T-cell (primary cell): ENCODE measurements around the gene SLIT3. TPM values are rescaled to one million over a fixed set of nuclear protein-coding genes. Genes with fewer than 3 reads are reported as not detected.
A peak's percentile ranks its signal among the peaks of the same experiment; 100 is the strongest.

ENCODE experiments used
- ATAC-seq, 4 experiments: fragments of 200-7000 bp in 3 of 4; fragments of 150-1000 bp in 1 of 4; cut with Tn5 transposase; replicated peaks in 1 of 4; 1 replicate in 3 of 4; 2 replicates in 1 of 4; pipeline ENCODE4 v1.10.0; 2021; ENCODE audit warnings: moderate library complexity in 3 of 4, mild to moderate bottlenecking in 2 of 4, moderate number of reproducible peaks in 1 of 4
- CTCF ChIA-PET, 2 donors: fragments of 300-600 bp; sonication (Branson Sonifier 250); formaldehyde crosslinking; loops; one replicate each; lab custom pipeline; 2022; ENCODE audit warnings: antibody characterized with exemption in 2 of 2; lab: Charles Lee
- POLR2A ChIA-PET, 2 donors: fragments of 300-600 bp; sonication (Branson Sonifier 250); formaldehyde crosslinking; loops; one replicate each; lab custom pipeline; 2022; ENCODE audit warnings: antibody characterized with exemption in 2 of 2; lab: Charles Lee
- DNase-seq, 35 experiments: peaks; one replicate each; pipeline versions ENCODE4 v3.0.0 to v3.0.0-alpha.2; 2013 to 2023
- H3K27ac ChIP-seq: one replicate; pipeline ENCODE4 v1.5.1; 2013; ENCODE audit warnings: low read length
- H3K27me3 ChIP-seq, 2 experiments: replicated peaks in 1 of 2; 1 replicate in 1 of 2; 2 replicates in 1 of 2; pipeline versions ENCODE4 v1.6.1 to v1.7.0; 2013; ENCODE audit warnings: low read length in 1 of 2, mixed read lengths in 1 of 2; ENCODE audit not compliant: control insufficient read depth in 2 of 2, insufficient read depth in 2 of 2; ENCODE audit errors: extremely low read depth in 1 of 2
- H3K36me3 ChIP-seq, 2 donors: 1 replicate in 1 of 2; 2 replicates in 1 of 2; pipeline versions ENCODE4 v1.6.1 to v1.7.0; 2013; ENCODE audit warnings: low read length in 1 of 2; ENCODE audit not compliant: control insufficient read depth in 2 of 2, insufficient read depth in 1 of 2; ENCODE audit errors: extremely low read depth in 1 of 2
- H3K4me1 ChIP-seq, 2 experiments: 1 replicate in 1 of 2; 2 replicates in 1 of 2; pipeline versions ENCODE4 v1.6.1 to v1.7.0; 2013; ENCODE audit warnings: low read length in 2 of 2, mixed read lengths in 1 of 2; ENCODE audit not compliant: insufficient read depth in 2 of 2, control insufficient read depth in 1 of 2; ENCODE audit errors: extremely low read depth in 1 of 2
- H3K4me3 ChIP-seq, 2 donors: 1 replicate in 1 of 2; 2 replicates in 1 of 2; pipeline versions ENCODE4 v1.5.1 to v1.7.0; 2013; ENCODE audit warnings: mild to moderate bottlenecking in 2 of 2, low read length in 1 of 2, moderate library complexity in 1 of 2; ENCODE audit not compliant: control insufficient read depth in 1 of 2; ENCODE audit errors: extremely low read depth in 1 of 2
- H3K9me3 ChIP-seq: 2 replicates; pipeline ENCODE4 v1.7.0; 2013
- H3K27ac Mint-ChIP-seq, 2 donors: one replicate each; pipeline ENCODE4 v1.8.0; 2020 to 2021; ENCODE audit warnings: mild to moderate bottlenecking in 2 of 2, mixed read lengths in 2 of 2
- H3K27me3 Mint-ChIP-seq, 2 donors: one replicate each; pipeline ENCODE4 v1.8.0; 2021 to 2022; ENCODE audit warnings: mixed read lengths in 2 of 2
- H3K36me3 Mint-ChIP-seq: one replicate; pipeline ENCODE4 v1.8.0; 2021; ENCODE audit warnings: mixed read lengths
- H3K4me1 Mint-ChIP-seq, 3 donors: one replicate each; pipeline ENCODE4 v1.8.0; 2020 to 2022; ENCODE audit warnings: mixed read lengths in 3 of 3, mild to moderate bottlenecking in 1 of 3
- H3K4me3 Mint-ChIP-seq, 3 donors: one replicate each; pipeline ENCODE4 v1.8.0; 2020 to 2022; ENCODE audit warnings: mild to moderate bottlenecking in 3 of 3, mixed read lengths in 3 of 3, moderate library complexity in 3 of 3
- H3K9me3 Mint-ChIP-seq, 3 donors: one replicate each; pipeline ENCODE4 v1.8.0; 2020 to 2022; ENCODE audit warnings: mixed read lengths in 3 of 3
- WGBS: methylation state at CpG from one replicate; pipeline ENCODE4 v1.1.5; 2013; ENCODE audit warnings: missing lambda C conversion rate; ENCODE audit not compliant: insufficient coverage; 5-methylcytosine and 5-hydroxymethylcytosine counted together
- total RNA-seq, 35 experiments: library from RNA in 6 of 35; stranded (reverse) in 6 of 35; fragments of 120-200 nt in 1 of 35; gene quantifications; one replicate each; pipeline versions ENCODE4 v1.2.1 to v1.2.4 and lab custom pipeline; 2013 to 2026

SLIT3 gene
- total RNA-seq, 5 donors from 2014 or later (not counting 1 experiment from before 2014, with no cell fraction given) = 0.13 to 0.32 (median 0.13) TPM; not detected in 2

GRCh38 chr5:168686837-168687236 lies 614.1 kb downstream of the SLIT3 start:
- Mint-ChIP-seq H3K9me3 (no peaks in the 10 kb centered on the region), H3K27me3 (peaks cover 0 to under 1% of the 10 kb centered on the region in 2 donors), H3K36me3 (no peaks in the 10 kb centered on the region), H3K4me1 (peaks cover 7 to 9% (median 7%) of the 10 kb centered on the region in 3 donors), H3K27ac (no peak overlapping the region), H3K4me3 (no peak overlapping the region)
- Histone ChIP-seq H3K27ac (no peak overlapping the region), H3K27me3 (peaks cover 0 to 9% of the 10 kb centered on the region in 2 experiments), H3K4me1 (peaks cover 2 to 9% of the 10 kb centered on the region in 2 experiments), H3K36me3 (no peaks in the 10 kb centered on the region), H3K4me3 (no peak overlapping the region), H3K9me3 (no peaks in the 10 kb centered on the region)
- no peak for DNase-seq
- ChIA-PET POLR2A (no interaction called here), CTCF (no interaction called here)
- ATAC-seq = no peak
- WGBS = 81% methylated on average over 6 of the region's 7 CpGs

DNA sequence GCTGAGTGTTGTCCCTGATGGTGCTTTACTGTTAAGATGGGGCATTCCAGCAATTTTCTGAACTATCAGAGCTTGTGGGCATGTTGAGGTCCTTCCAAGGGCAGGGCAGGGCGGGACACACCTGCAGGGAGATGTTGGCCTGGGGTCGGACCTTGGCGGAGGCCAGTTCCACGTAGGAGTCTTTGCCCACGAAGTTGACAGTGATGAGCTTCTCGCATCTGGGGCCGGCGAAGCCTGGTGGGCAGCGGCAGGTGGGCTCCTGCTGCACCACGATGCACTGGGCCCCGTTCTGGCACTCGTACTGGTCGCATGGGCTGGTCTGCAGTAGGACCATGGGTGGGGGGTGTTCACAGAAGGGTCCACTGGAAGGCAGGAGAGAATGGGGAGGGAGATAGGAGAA lies 615.4 kb downstream of the SLIT3 start:
- Mint-ChIP-seq H3K27ac (no peak overlapping the region), H3K36me3 (no peaks in the 10 kb centered on the region), H3K4me1 (peaks cover 7 to 9% (median 7%) of the 10 kb centered on the region in 3 donors), H3K27me3 (no peaks in the 10 kb centered on the region), H3K4me3 (no peak overlapping the region), H3K9me3 (no peaks in the 10 kb centered on the region)
- H3K4me1 ChIP-seq = peaks cover 2 to 9% of the 10 kb centered on the region in 2 experiments
- ATAC-seq (no peak), DNase-seq (no peak)
- H3K9me3 ChIP-seq = no peaks in the 10 kb centered on the region
- no peak overlapping the region for H3K27ac ChIP-seq
- H3K36me3 ChIP-seq = no peaks in the 10 kb centered on the region
- POLR2A ChIA-PET = no interaction called here
- no peak overlapping the region for H3K4me3 ChIP-seq
- 92% methylated on average over 12 of the region's 13 CpGs for WGBS
- CTCF ChIA-PET = no interaction called here
- H3K27me3 ChIP-seq = peaks cover 0 to 3% of the 10 kb centered on the region in 2 experiments

DNA sequence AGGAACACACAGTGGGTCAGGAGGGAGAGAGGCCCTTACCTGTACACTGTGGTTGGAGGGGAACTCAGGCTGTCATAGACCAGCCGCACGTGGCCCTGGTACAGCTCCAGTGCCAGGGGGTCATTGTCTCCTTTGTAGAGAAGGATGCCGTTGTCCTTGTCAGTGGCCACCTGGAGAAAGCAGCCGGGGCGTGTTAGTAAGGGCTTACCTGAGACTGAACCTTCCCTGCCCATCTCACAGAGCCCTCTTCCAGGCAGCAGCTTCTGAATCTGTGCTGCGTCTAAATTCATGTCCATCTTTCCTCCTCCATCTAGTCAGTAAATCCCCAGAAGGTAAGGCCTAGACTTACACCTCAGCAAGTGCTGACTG lies 617.0 kb downstream of the SLIT3 start:
- Mint-ChIP-seq H3K27me3 (no peaks in the 10 kb centered on the region), H3K4me3 (peak overlapping the region; percentile 25 to 58 (median 57)), H3K4me1 (peaks cover 7 to 9% (median 7%) of the 10 kb centered on the region in 3 donors), H3K27ac (peak overlapping the region in 1 of 2 donors; percentile 88), H3K36me3 (no peaks in the 10 kb centered on the region), H3K9me3 (no peaks in the 10 kb centered on the region)
- peak overlapping the region; percentile 8 to 34 for H3K4me3 ChIP-seq
- ATAC-seq (no peak), DNase-seq (no peak)
- POLR2A ChIA-PET = interaction anchor here in 1 of 2 donors (0.7 kb wide), 1 partner anchor 17 kb away, joined by 3 read pairs; no protein-coding TSS in a partner anchor
- H3K27me3 ChIP-seq = no peaks in the 10 kb centered on the region
- H3K36me3 ChIP-seq = no peaks in the 10 kb centered on the region
- no CpG with 5 or more reads among the region's 6 CpGs for WGBS
- no peak overlapping the region for H3K27ac ChIP-seq
- CTCF ChIA-PET = no interaction called here
- peaks cover 2 to 11% of the 10 kb centered on the region in 2 experiments for H3K4me1 ChIP-seq
- H3K9me3 ChIP-seq = no peaks in the 10 kb centered on the region

- DNase-seq = peak in 31 of 35 experiments; percentile 3 to 56 (median 22)
- Mint-ChIP-seq H3K9me3 (no peaks in the 10 kb centered on the region), H3K27ac (peak overlapping the region; percentile 81 to 88), H3K36me3 (no peaks in the 10 kb centered on the region), H3K27me3 (no peaks in the 10 kb centered on the region), H3K4me3 (peak overlapping the region; percentile 25 to 58 (median 57)), H3K4me1 (peaks cover 7 to 9% (median 7%) of the 10 kb centered on the region in 3 donors)
- ATAC-seq = peak; percentile 68 to 94 (median 88)
- Histone ChIP-seq H3K9me3 (no peaks in the 10 kb centered on the region), H3K27me3 (no peaks in the 10 kb centered on the region), H3K36me3 (no peaks in the 10 kb centered on the region), H3K4me3 (peak overlapping the region; percentile 8 to 34), H3K27ac (no peak overlapping the region), H3K4me1 (peaks cover 2 to 11% of the 10 kb centered on the region in 2 experiments)
- 60% methylated on average over 2 of the region's 15 CpGs for WGBS
- POLR2A ChIA-PET = interaction anchor here in 1 of 2 donors (0.7 kb wide), 1 partner anchor 17 kb away, joined by 3 read pairs; no protein-coding TSS in a partner anchor
- CTCF ChIA-PET = no interaction called here
Observed at GRCh38 chr5:168683247-168683926, 617.6 kb downstream of the SLIT3 start.

GRCh38 chr5:168681556-168682183 lies 619.3 kb downstream of the SLIT3 start:
- Mint-ChIP-seq H3K36me3 (no peaks in the 10 kb centered on the region), H3K4me3 (no peak overlapping the region), H3K4me1 (peaks cover 7 to 9% (median 7%) of the 10 kb centered on the region in 3 donors), H3K9me3 (no peaks in the 10 kb centered on the region), H3K27ac (no peak overlapping the region), H3K27me3 (no peaks in the 10 kb centered on the region)
- H3K9me3 ChIP-seq = no peaks in the 10 kb centered on the region
- POLR2A ChIA-PET = no interaction called here
- H3K27me3 ChIP-seq = no peaks in the 10 kb centered on the region
- H3K4me3 ChIP-seq = no peak overlapping the region
- CTCF ChIA-PET = no interaction called here
- H3K4me1 ChIP-seq = peaks cover 2 to 11% of the 10 kb centered on the region in 2 experiments
- WGBS = 61% methylated on average over 3 of the region's 4 CpGs
- H3K27ac ChIP-seq = no peak overlapping the region
- ATAC-seq (no peak), DNase-seq (no peak)
- no peaks in the 10 kb centered on the region for H3K36me3 ChIP-seq

- Mint-ChIP-seq H3K27ac (no peak overlapping the region), H3K9me3 (no peaks in the 10 kb centered on the region), H3K27me3 (peaks cover 0 to 4% of the 10 kb centered on the region in 2 donors), H3K4me1 (peaks cover 7 to 9% (median 7%) of the 10 kb centered on the region in 3 donors), H3K36me3 (no peaks in the 10 kb centered on the region), H3K4me3 (no peak overlapping the region)
- Histone ChIP-seq H3K9me3 (no peaks in the 10 kb centered on the region), H3K27ac (no peak overlapping the region), H3K36me3 (no peaks in the 10 kb centered on the region), H3K27me3 (no peaks in the 10 kb centered on the region), H3K4me3 (no peak overlapping the region), H3K4me1 (peaks cover 2 to 11% of the 10 kb centered on the region in 2 experiments)
- DNase-seq (no peak), ATAC-seq (no peak)
- WGBS = 67% methylated on average over 1 of the region's 2 CpGs
- POLR2A ChIA-PET = no interaction called here
- CTCF ChIA-PET = interaction anchor here in 1 of 2 donors (1.3 to 1.5 kb wide), 2 partner anchors 8 to 17 kb away, joined by 3 read pairs; no protein-coding TSS in a partner anchor
Observed at GRCh38 chr5:168680395-168680794, 620.5 kb downstream of the SLIT3 start.
